HEK293T (cell line): ENCODE data around the gene LSG1.

Source experiments
- BHLHE40 ChIP-seq: fragments of 450-650 bp; IDR thresholded peaks from 2 replicates; pipeline ENCODE4 v1.6.1; 2016; ENCODE audit warnings: mild to moderate bottlenecking, moderate library complexity, borderline replicate concordance
- FOXA1 ChIP-seq: fragments of 450-650 bp; IDR thresholded peaks from 2 replicates; pipeline ENCODE4 v1.6.1; 2016; ENCODE audit warnings: mild to moderate bottlenecking
- FOXK2 ChIP-seq: fragments of 450-650 bp; IDR thresholded peaks from 2 replicates; pipeline ENCODE4 v1.6.1; 2016; ENCODE audit warnings: mild to moderate bottlenecking
- FOXM1 ChIP-seq: fragments of 450-650 bp; IDR thresholded peaks from 2 replicates; pipeline ENCODE4 v1.6.1; 2017; ENCODE audit warnings: mild to moderate bottlenecking, borderline replicate concordance
- HDGF ChIP-seq: fragments of 450-650 bp; IDR thresholded peaks from 2 replicates; pipeline ENCODE4 v1.6.1; 2017; ENCODE audit warnings: antibody characterized with exemption, borderline replicate concordance
- L3MBTL2 ChIP-seq: fragments of 450-650 bp; conservative IDR thresholded peaks from 2 replicates; pipeline ENCODE4 v1.6.1; 2016; ENCODE audit warnings: mild to moderate bottlenecking
- NFRKB ChIP-seq: fragments of 450-650 bp; IDR thresholded peaks from 2 replicates; pipeline ENCODE4 v1.6.1; 2016; ENCODE audit warnings: mild to moderate bottlenecking, moderate library complexity
- SP1 ChIP-seq: fragments of 450-650 bp; IDR thresholded peaks from 2 replicates; pipeline ENCODE4 v1.6.1; 2017
- SUZ12 ChIP-seq: fragments of 450-650 bp; IDR thresholded peaks from 2 replicates; pipeline ENCODE4 v1.6.1; 2016; ENCODE audit warnings: mild to moderate bottlenecking
- TARDBP ChIP-seq: fragments of 450-650 bp; IDR thresholded peaks from 2 replicates; pipeline ENCODE4 v1.6.1; 2016

DNA sequence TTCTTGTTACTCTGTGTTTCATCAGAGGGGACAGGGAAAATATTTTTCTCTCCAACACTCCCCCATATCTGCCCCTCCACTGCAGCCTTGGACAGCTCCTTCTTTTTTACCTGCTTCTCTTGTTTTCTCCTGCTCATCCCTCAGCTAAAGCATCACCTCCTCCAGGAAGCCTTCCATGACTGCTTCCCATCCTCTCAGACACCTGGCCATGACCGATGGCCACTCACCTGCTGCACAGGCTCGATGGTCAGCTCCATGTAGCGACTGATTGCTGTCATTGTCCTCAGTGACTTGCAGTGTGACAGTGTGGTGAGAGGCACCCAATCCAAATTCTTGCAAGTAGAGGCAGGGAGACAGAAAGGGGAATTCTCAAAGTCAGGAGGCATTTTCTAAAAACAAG, 61.3 kb downstream of the LSG1 start:
- TF ChIP-seq FOXM1 (no peak), BHLHE40 (no peak), HDGF (no peak), L3MBTL2 (no peak), SP1 (no peak), FOXA1 (no peak), NFRKB (no peak), TARDBP (no peak), FOXK2 (no peak), SUZ12 (no peak)
